AG09309 (cell line): ENCODE results near the gene HPX.

Experiments
- DNase-seq: peaks from one replicate; pipeline ENCODE4 v3.0.0-alpha.2; 2010; ENCODE audit warnings: low read depth
- H3K4me3 ChIP-seq: 2 replicates; pipeline ENCODE4 v1.5.1; 2011; ENCODE audit warnings: mild to moderate bottlenecking, low read depth, low read length, moderate library complexity; ENCODE audit not compliant: control insufficient read depth
- CTCF ChIP-seq: IDR thresholded peaks from 2 replicates; pipeline ENCODE4 v1.5.1; 2011; ENCODE audit warnings: mild to moderate bottlenecking, low read depth, low read length, inconsistent platforms; ENCODE audit not compliant: insufficient read depth, control insufficient read depth; ENCODE audit errors: missing control alignments

The HPX gene

GRCh38 chr11:6468712-6469495 lies 28.1 kb upstream of the HPX start:
- no peak for TF ChIP-seq CTCF
- no peak for DNase-seq
- H3K4me3 ChIP-seq = no peak overlapping the region

- no peak for TF ChIP-seq CTCF
- H3K4me3 ChIP-seq = no peak overlapping the region
- no peak for DNase-seq
Observed at GRCh38 chr11:6459099-6459450, 18.3 kb upstream of the HPX start.

- no peak for TF ChIP-seq CTCF
- DNase-seq = no peak
Observed at GRCh38 chr11:6458352-6459098, 17.7 kb upstream of the HPX start.

GRCh38 chr11:6457581-6458320 lies 17.0 kb upstream of the HPX start:
- no peak for TF ChIP-seq CTCF
- H3K4me3 ChIP-seq = no peak overlapping the region
- no peak for DNase-seq

More at GRCh38 chr11:6458352-6459098, 17.7 kb upstream of the HPX start:
- no peak overlapping the region for H3K4me3 ChIP-seq

GRCh38 chr11:6456361-6457073 lies 15.7 kb upstream of the HPX start:
- TF ChIP-seq CTCF = no peak
- no peak overlapping the region for H3K4me3 ChIP-seq
- no peak for DNase-seq

GRCh38 chr11:6455070-6455469 lies 14.3 kb upstream of the HPX start:
- no peak for DNase-seq

More at GRCh38 chr11:6455070-6455469, 14.3 kb upstream of the HPX start:
- no peak for TF ChIP-seq CTCF
- H3K4me3 ChIP-seq = no peak overlapping the region
